Parathyroid adenoma (tissue), 2 donors: ENCODE data around the gene SLC23A2.

Experiments
- H2AFZ ChIP-seq: fragments of 300-600 bp; sonication (generic); one replicate; pipeline ENCODE4 v1.7.0; 2017; ENCODE audit warnings: antibody characterized with exemption, mild to moderate bottlenecking
- H3K27ac ChIP-seq: fragments of 300-600 bp; sonication (generic); one replicate; pipeline ENCODE4 v1.7.0; 2017
- H3K27me3 ChIP-seq: fragments of 300-600 bp; sonication (generic); one replicate; pipeline ENCODE4 v1.7.0; 2017; ENCODE audit warnings: low read length; ENCODE audit not compliant: control insufficient read depth, insufficient read depth
- H3K36me3 ChIP-seq: fragments of 300-600 bp; sonication (generic); one replicate; pipeline ENCODE4 v1.7.0; 2017; ENCODE audit warnings: low read length; ENCODE audit not compliant: control insufficient read depth, insufficient read depth
- H3K4me1 ChIP-seq: fragments of 300-600 bp; sonication (generic); one replicate; pipeline ENCODE4 v1.7.0; 2017; ENCODE audit warnings: control low read depth
- H3K4me2 ChIP-seq: fragments of 300-600 bp; sonication (generic); one replicate; pipeline ENCODE4 v1.7.0; 2017; ENCODE audit warnings: low read length
- H3K4me3 ChIP-seq: fragments of 300-600 bp; sonication (generic); one replicate; pipeline ENCODE4 v1.7.0; 2017; ENCODE audit warnings: low read depth, low read length
- H3K79me2 ChIP-seq: fragments of 300-600 bp; sonication (generic); one replicate; pipeline ENCODE4 v1.7.0; 2017; ENCODE audit warnings: control low read depth
- H3K9ac ChIP-seq: fragments of 300-600 bp; sonication (generic); one replicate; pipeline ENCODE4 v1.7.0; 2017; ENCODE audit warnings: mild to moderate bottlenecking
- H3K9me3 ChIP-seq: fragments of 300-600 bp; sonication (generic); one replicate; pipeline ENCODE4 v1.7.0; 2017; ENCODE audit warnings: low read length; ENCODE audit not compliant: control insufficient read depth
- TF ChIP-seq, protein P1 (sequence below): fragments of 300-600 bp; sonication (generic); IDR thresholded peaks from one replicate; pipeline ENCODE4 v1.7.0; 2017; ENCODE audit warnings: antibody characterized with exemption, mild to moderate bottlenecking
- donor health status: primary hyperparathyroidism.

The SLC23A2 gene

DNA sequence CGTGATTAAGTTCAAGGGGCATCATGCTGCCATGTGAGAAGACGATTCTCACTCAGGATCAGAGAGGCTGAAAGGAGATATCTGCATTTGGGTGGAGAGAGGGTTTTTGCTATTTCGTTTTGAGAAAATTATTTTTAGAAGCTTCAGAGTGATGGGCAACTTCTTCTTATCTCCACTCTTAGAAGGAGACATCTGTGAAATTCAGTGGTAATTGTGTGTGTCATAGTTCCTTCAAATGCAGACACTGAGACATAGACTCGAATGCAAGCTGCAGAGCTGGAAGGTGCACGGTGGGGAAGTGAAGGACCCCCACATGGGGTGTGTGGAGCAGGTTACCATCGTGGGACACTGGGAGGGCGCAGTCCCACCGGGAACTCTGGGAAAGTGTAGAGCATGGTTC is 162.8 kb downstream of the SLC23A2 start:
- Histone ChIP-seq H2AFZ (no peak overlapping the region), H3K27me3 (no peaks in the 10 kb centered on the region), H3K27ac (no peak overlapping the region), H3K9ac (no peak overlapping the region), H3K4me1 (no peaks in the 10 kb centered on the region), H3K9me3 (no peaks in the 10 kb centered on the region), H3K4me3 (no peak overlapping the region), H3K79me2 (no peaks in the 10 kb centered on the region), H3K4me2 (no peak overlapping the region), H3K36me3 (no peaks in the 10 kb centered on the region)
- TF ChIP-seq, protein P1, sequence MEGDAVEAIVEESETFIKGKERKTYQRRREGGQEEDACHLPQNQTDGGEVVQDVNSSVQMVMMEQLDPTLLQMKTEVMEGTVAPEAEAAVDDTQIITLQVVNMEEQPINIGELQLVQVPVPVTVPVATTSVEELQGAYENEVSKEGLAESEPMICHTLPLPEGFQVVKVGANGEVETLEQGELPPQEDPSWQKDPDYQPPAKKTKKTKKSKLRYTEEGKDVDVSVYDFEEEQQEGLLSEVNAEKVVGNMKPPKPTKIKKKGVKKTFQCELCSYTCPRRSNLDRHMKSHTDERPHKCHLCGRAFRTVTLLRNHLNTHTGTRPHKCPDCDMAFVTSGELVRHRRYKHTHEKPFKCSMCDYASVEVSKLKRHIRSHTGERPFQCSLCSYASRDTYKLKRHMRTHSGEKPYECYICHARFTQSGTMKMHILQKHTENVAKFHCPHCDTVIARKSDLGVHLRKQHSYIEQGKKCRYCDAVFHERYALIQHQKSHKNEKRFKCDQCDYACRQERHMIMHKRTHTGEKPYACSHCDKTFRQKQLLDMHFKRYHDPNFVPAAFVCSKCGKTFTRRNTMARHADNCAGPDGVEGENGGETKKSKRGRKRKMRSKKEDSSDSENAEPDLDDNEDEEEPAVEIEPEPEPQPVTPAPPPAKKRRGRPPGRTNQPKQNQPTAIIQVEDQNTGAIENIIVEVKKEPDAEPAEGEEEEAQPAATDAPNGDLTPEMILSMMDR: no peak

DNA sequence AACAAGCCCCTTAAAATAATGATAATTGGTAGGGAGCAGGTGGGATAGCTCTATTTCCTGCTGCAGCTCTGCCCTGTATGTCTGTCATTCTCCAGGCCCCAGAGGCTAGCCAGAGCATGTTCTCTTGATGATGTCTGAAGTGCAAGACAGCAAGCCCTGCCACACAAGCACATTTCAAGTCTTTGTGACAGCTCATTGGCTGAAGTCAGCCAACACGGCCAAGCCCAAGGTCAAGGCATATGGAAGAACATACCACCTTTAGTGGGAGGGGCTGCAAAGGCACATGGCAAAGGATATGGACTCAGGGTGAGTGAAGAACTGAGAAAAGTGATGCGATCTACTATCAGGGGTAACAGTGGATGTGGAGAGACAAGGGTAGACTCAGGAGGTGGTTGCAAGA is 163.6 kb downstream of the SLC23A2 start:
- H3K36me3 ChIP-seq: no peaks in the 10 kb centered on the region
- TF ChIP-seq, protein P1: no peak
- H3K9me3 ChIP-seq: no peaks in the 10 kb centered on the region
- no peaks in the 10 kb centered on the region for H3K79me2 ChIP-seq
- H3K4me1 ChIP-seq: no peaks in the 10 kb centered on the region
- no peak overlapping the region for H3K4me2 ChIP-seq
- H3K9ac ChIP-seq: no peak overlapping the region
- H3K4me3 ChIP-seq: no peak overlapping the region
- H3K27ac ChIP-seq: no peak overlapping the region
- no peaks in the 10 kb centered on the region for H3K27me3 ChIP-seq
- no peak overlapping the region for H2AFZ ChIP-seq

DNA sequence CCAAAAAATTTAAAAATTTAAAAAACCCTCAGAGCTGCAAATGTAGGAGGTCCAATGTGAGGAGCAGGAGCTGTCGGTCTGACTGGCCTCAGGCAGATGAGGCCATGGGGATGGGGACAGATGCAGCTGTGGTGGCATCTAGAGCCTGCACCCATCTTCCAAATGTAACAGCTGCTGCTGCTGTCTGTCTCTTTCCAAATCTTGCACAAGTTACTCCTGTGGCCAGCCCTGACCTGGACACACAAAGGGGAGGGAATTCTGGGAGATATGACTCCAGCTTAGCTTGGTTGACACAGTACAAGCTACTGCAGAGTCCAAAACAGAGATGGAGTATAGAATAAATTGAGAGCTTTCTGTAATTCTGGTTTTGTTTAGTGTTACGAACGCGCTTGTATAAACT is 164.4 kb downstream of the SLC23A2 start:
- no peaks in the 10 kb centered on the region for H3K27me3 ChIP-seq
- no peak overlapping the region for H3K9ac ChIP-seq
- no peaks in the 10 kb centered on the region for H3K79me2 ChIP-seq
- TF ChIP-seq, protein P1: no peak
- no peaks in the 10 kb centered on the region for H3K36me3 ChIP-seq
- H2AFZ ChIP-seq: no peak overlapping the region
- H3K9me3 ChIP-seq: no peaks in the 10 kb centered on the region
- no peak overlapping the region for H3K4me2 ChIP-seq
- H3K27ac ChIP-seq: no peak overlapping the region
- H3K4me3 ChIP-seq: no peak overlapping the region
- H3K4me1 ChIP-seq: no peaks in the 10 kb centered on the region

DNA sequence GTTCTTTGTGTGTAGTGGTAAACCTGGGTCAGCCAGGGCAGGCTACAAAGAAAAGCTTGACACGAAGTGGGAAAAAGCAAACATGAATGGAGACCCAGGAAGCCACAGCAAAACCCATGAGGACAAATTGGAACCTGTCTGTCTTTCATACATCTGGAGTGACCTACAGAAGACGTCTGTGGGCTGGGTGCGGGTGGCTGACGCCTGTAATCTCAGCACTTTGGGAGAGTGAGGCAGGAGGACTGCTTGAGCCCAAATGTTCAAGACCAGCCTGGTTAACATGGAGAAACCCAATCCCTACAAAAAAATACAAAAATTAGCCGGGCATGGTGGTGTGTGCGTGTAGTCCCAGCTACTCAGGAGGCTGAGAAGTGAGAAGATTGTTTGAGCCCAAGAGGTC is 164.8 kb downstream of the SLC23A2 start:
- TF ChIP-seq, protein P1: no peak
- H3K27ac ChIP-seq: no peak overlapping the region

DNA sequence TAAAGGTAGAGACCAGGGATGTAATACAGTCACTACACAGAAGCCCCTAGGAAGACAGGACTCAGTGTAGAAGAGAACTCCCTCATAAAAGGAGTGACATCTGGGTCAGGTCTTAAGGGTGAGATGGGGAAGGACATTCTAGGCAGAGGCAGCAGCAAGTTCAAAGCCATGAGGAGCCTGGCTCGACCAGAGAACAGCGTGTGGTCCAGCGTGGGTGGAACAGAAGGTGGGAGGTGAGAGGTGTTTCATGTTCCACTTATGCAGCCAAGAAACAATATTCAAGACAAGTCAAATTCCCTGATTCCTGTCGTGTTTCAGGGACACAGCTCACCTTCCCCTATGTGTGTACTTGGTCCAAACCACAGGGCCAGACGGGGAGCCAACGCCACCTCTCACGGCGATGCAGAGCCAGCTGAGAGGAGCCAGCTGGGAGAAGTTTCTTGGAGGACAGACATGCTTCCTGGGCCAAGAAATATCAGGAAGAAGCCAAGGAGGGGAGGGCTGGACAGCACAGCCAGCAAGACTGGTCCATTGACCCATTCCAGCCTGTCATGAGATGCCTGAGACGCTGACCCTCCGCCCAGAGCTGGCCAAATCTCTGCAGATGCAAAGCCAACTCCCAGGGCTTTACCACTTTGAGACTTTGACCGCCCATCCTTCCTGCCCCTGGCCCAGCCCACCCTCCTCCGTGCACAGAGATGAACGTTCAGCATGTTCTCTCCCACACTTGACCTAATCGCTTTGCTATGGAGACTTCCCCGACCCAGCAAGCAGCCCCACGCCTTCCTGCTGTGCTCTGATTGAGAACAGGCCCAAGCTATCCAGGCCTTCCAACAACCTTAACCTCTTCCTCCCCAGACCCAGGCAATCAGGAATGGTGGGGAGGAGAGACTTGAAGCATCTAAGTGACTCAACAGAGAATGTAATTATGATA is 165.8 kb downstream of the SLC23A2 start:
- no peak overlapping the region for H2AFZ ChIP-seq
- H3K36me3 ChIP-seq: no peaks in the 10 kb centered on the region
- no peak overlapping the region for H3K4me3 ChIP-seq
- TF ChIP-seq, protein P1: no peak
- no peak overlapping the region for H3K4me2 ChIP-seq
- H3K27me3 ChIP-seq: no peaks in the 10 kb centered on the region
- no peaks in the 10 kb centered on the region for H3K4me1 ChIP-seq
- no peak overlapping the region for H3K9ac ChIP-seq
- H3K27ac ChIP-seq: no peak overlapping the region
- no peaks in the 10 kb centered on the region for H3K9me3 ChIP-seq
- no peaks in the 10 kb centered on the region for H3K79me2 ChIP-seq

More for the DNA sequence above, 164.8 kb downstream of the SLC23A2 start:
- no peak overlapping the region for H2AFZ ChIP-seq
- no peaks in the 10 kb centered on the region for H3K9me3 ChIP-seq
- H3K36me3 ChIP-seq: no peaks in the 10 kb centered on the region
- H3K79me2 ChIP-seq: no peaks in the 10 kb centered on the region
- no peak overlapping the region for H3K9ac ChIP-seq
- no peaks in the 10 kb centered on the region for H3K27me3 ChIP-seq
- no peak overlapping the region for H3K4me3 ChIP-seq
- no peak overlapping the region for H3K4me2 ChIP-seq
- no peaks in the 10 kb centered on the region for H3K4me1 ChIP-seq
